Smooth muscle cell (in vitro differentiated cells): ENCODE results near the gene CHRNA1. TPM values are rescaled to one million over a fixed set of nuclear protein-coding genes. Genes with fewer than 3 reads are reported as not detected.

Experiments
- DNase-seq: peaks from one replicate; lab custom pipeline; 2025; ENCODE audit not compliant: unreplicated experiment; lab: John Stamatoyannopoulos, UW
- H2AFZ ChIP-seq: fragments of 200-600 bp; sonication (generic); 2 replicates; pipeline ENCODE4 v1.6.0; 2016; ENCODE audit warnings: antibody characterized with exemption, low read depth, mild to moderate bottlenecking
- H3F3A ChIP-seq: fragments of 200-600 bp; sonication (generic); 2 replicates; pipeline ENCODE4 v1.6.0; 2017; ENCODE audit warnings: antibody characterized with exemption, low read depth
- H3K27ac ChIP-seq: fragments of 200-600 bp; sonication (generic); 2 replicates; pipeline ENCODE4 v1.5.1; 2016; ENCODE audit warnings: low read depth, mild to moderate bottlenecking
- H3K27me3 ChIP-seq: fragments of 200-600 bp; sonication (generic); 2 replicates; pipeline ENCODE4 v1.6.1; 2016; ENCODE audit warnings: low read depth, mild to moderate bottlenecking
- H3K36me3 ChIP-seq: fragments of 200-600 bp; sonication (generic); 2 replicates; pipeline ENCODE4 v1.5.1; 2016; ENCODE audit warnings: low read depth
- H3K4me1 ChIP-seq: fragments of 200-600 bp; sonication (generic); 2 replicates; pipeline ENCODE4 v1.5.1; 2016; ENCODE audit warnings: low read depth
- H3K4me2 ChIP-seq: fragments of 200-600 bp; sonication (generic); 2 replicates; pipeline ENCODE4 v1.6.0; 2016; ENCODE audit warnings: mild to moderate bottlenecking
- H3K4me3 ChIP-seq: fragments of 200-600 bp; sonication (generic); 2 replicates; pipeline ENCODE4 v1.5.1; 2016; ENCODE audit warnings: mild to moderate bottlenecking
- H3K79me2 ChIP-seq: fragments of 200-600 bp; sonication (generic); 2 replicates; pipeline ENCODE4 v1.6.0; 2016; ENCODE audit warnings: low read depth, mild to moderate bottlenecking
- H3K9ac ChIP-seq: fragments of 200-600 bp; sonication (generic); 2 replicates; pipeline ENCODE4 v1.6.0; 2016; ENCODE audit warnings: low read depth
- H3K9me3 ChIP-seq: fragments of 200-600 bp; sonication (generic); replicated peaks from 2 replicates; pipeline ENCODE4 v1.5.1; 2016; ENCODE audit warnings: low read depth
- H4K20me1 ChIP-seq: fragments of 200-600 bp; sonication (generic); 2 replicates; pipeline ENCODE4 v1.6.0; 2016; ENCODE audit warnings: low read depth
- CTCF ChIP-seq: fragments of 200-600 bp; sonication (generic); IDR thresholded peaks from 2 replicates; pipeline ENCODE4 v1.5.1; 2017; ENCODE audit warnings: borderline replicate concordance, mild to moderate bottlenecking, antibody characterized with exemption; ENCODE audit not compliant: insufficient read depth, poor library complexity, severe bottlenecking
- WGBS: methylation state at CpG from one replicate; pipeline ENCODE4 v1.1.7; 2016; ENCODE audit warnings: low lambda C conversion rate; 5-methylcytosine and 5-hydroxymethylcytosine counted together
- polyA plus RNA-seq: library from polyadenylated mRNA; unstranded; fragments of >200 nt; fragmentation: Nextera tagmentation; extraction: Ambion mirVana; gene quantifications from 2 replicates; pipeline ENCODE4 v1.2.1, GENCODE V29; 2016
- total RNA-seq: library from RNA; depleted of rRNA; stranded (reverse); fragments of >200 nt; gene quantifications from 2 replicates; pipeline ENCODE4 v1.2.3, GENCODE V29; 2014

The CHRNA1 gene
- 1.0 and 1.3 TPM in 2 replicates for total RNA-seq
- 1.2 and 3.1 TPM in 2 replicates for polyA plus RNA-seq

GRCh38 chr2:174764280-174765255, at the start of gene CHRNA1:
TSS of gene CHRNA1 (minus strand) at chr2:174764472. CDS start at chr2:174764394, 78 bp downstream.
- Histone ChIP-seq H4K20me1 (no peaks in the 10 kb centered on the region), H3K79me2 (no peaks in the 10 kb centered on the region), H3K9me3 (no peaks in the 10 kb centered on the region), H3K36me3 (no peaks in the 10 kb centered on the region), H3K27me3 (no peaks in the 10 kb centered on the region), H3K9ac (peak within 1 kb of the TSS; percentile 30), H3F3A (no peaks in the 10 kb centered on the region), H3K27ac (peak within 1 kb of the TSS; percentile 59), H2AFZ (peak within 1 kb of the TSS; percentile 31), H3K4me1 (peaks cover 19% of the 10 kb centered on the region), H3K4me2 (peak within 1 kb of the TSS; percentile 60), H3K4me3 (no peak within 1 kb of the TSS)
- no peak for TF ChIP-seq CTCF
- 50% methylated on average over 13 of the region's 13 CpGs for whole genome bisulfite sequencing
- no peak for DNase-seq

- Histone ChIP-seq H3K79me2 (no peaks in the 10 kb centered on the region), H3K4me3 (no peak overlapping the region), H3K36me3 (no peaks in the 10 kb centered on the region), H3K9me3 (no peaks in the 10 kb centered on the region), H2AFZ (no peak overlapping the region), H3K27me3 (no peaks in the 10 kb centered on the region), H3K27ac (no peak overlapping the region), H3F3A (peaks cover 6% of the 10 kb centered on the region), H3K9ac (no peak overlapping the region), H3K4me1 (peaks cover 1% of the 10 kb centered on the region), H3K4me2 (no peak overlapping the region), H4K20me1 (no peaks in the 10 kb centered on the region)
- WGBS = 96% methylated on average over 7 of the region's 7 CpGs
- no peak for TF ChIP-seq CTCF
- DNase-seq = no peak
Observed at GRCh38 chr2:174812037-174812436, 47.8 kb upstream of the CHRNA1 start.

GRCh38 chr2:174807931-174808330, 43.7 kb upstream of the CHRNA1 start:
- no peaks in the 10 kb centered on the region for H3K27me3 ChIP-seq
- DNase-seq = no peak
- no peak overlapping the region for H3K4me3 ChIP-seq
- peak overlapping the region; percentile 83 for H3K27ac ChIP-seq
- peaks cover 2% of the 10 kb centered on the region for H3K4me1 ChIP-seq
- no peaks in the 10 kb centered on the region for H3K36me3 ChIP-seq
- H3K79me2 ChIP-seq = no peaks in the 10 kb centered on the region
- H3F3A ChIP-seq = peaks cover 6% of the 10 kb centered on the region
- 67% methylated on average over 1 of the region's 1 CpG for WGBS
- no peak for TF ChIP-seq CTCF
- no peaks in the 10 kb centered on the region for H4K20me1 ChIP-seq
- H3K4me2 ChIP-seq = peak overlapping the region; percentile 62
- H3K9ac ChIP-seq = peak overlapping the region; percentile 43
- peak overlapping the region; percentile 53 for H2AFZ ChIP-seq
- H3K9me3 ChIP-seq = no peaks in the 10 kb centered on the region

GRCh38 chr2:174805803-174806202, 41.5 kb upstream of the CHRNA1 start:
- WGBS = 93% methylated on average over 1 of the region's 1 CpG
- no peak overlapping the region for H3K27ac ChIP-seq
- H4K20me1 ChIP-seq = no peaks in the 10 kb centered on the region

More at GRCh38 chr2:174805803-174806202, 41.5 kb upstream of the CHRNA1 start:
- Histone ChIP-seq H3K9ac (no peak overlapping the region), H3F3A (peaks cover 14% of the 10 kb centered on the region), H3K9me3 (no peaks in the 10 kb centered on the region), H3K27me3 (no peaks in the 10 kb centered on the region), H3K4me2 (no peak overlapping the region), H3K36me3 (no peaks in the 10 kb centered on the region), H3K79me2 (no peaks in the 10 kb centered on the region), H2AFZ (no peak overlapping the region), H3K4me3 (no peak overlapping the region), H3K4me1 (peaks cover 2% of the 10 kb centered on the region)
- TF ChIP-seq CTCF = no peak
- no peak for DNase-seq
